BE2C (cell line): ENCODE measurements around the gene HEPHL1.
"Not testable (repeated sequence)": the region's sequence is repeated elsewhere in the genome, so short reads cannot be mapped to it uniquely, and the experiment has no call there.

Experiments
- DNase-seq: peaks from one replicate; pipeline ENCODE4 v3.0.0-alpha.2; 2020
- H3K27me3 ChIP-seq: fragments of 250-450 bp; sonication (Bioruptor Pico); 2 replicates; pipeline ENCODE4 v1.5.1; 2020; ENCODE audit warnings: mild to moderate bottlenecking
- H3K36me3 ChIP-seq: fragments of 250-450 bp; sonication (Bioruptor Pico); 2 replicates; pipeline ENCODE4 v1.5.1; 2020; ENCODE audit warnings: mild to moderate bottlenecking
- H3K4me1 ChIP-seq: fragments of 250-450 bp; sonication (Bioruptor Pico); 2 replicates; pipeline ENCODE4 v1.5.1; 2020
- H3K4me3 ChIP-seq: 2 replicates; pipeline ENCODE4 v1.5.1; 2011; ENCODE audit warnings: low read depth, low read length
- H3K9me3 ChIP-seq: fragments of 250-450 bp; sonication (Bioruptor Pico); 2 replicates; pipeline ENCODE4 v1.5.1; 2020
- TF ChIP-seq, protein P1 (sequence below): IDR thresholded peaks from 2 replicates; pipeline ENCODE4 v1.5.1; 2012; ENCODE audit warnings: mild to moderate bottlenecking, low read depth, low read length

Gene HEPHL1

DNA sequence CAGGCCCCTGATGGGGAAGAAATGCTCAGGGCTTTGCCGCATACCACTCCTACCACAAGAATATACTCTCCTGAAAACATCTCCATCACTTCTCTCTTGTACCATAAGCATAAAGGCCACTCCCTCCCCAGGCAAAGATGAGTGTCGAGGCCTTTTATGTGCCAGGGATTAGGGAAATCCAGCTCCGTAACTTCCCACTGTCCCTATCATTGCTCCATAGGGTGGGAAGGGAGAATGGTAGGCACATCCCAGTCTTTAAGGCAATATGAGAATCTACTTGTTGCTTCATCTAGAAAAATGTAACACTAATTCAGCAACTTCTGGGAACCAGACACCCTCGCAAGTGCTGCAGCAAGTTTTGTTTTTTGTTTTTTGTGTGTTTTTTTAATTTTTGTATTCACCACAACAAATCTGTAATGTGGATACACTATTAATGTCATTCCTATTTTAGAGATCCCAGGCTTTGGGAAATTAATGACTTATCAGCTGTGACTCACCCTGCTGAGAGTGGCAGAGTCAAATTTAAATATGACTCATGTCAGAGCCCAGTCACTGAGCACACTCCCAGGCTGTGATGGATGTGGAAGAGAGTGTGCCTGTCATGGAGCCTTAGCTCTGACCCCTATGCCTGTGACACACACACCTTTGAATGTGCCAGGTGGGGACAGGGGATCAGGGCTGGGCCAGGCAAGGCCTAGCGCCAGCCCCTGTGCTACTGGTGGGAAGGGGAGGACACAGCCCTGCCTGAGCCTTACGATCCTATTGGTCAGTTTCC lies 130.9 kb downstream of the HEPHL1 start:
- TF ChIP-seq, protein P1, sequence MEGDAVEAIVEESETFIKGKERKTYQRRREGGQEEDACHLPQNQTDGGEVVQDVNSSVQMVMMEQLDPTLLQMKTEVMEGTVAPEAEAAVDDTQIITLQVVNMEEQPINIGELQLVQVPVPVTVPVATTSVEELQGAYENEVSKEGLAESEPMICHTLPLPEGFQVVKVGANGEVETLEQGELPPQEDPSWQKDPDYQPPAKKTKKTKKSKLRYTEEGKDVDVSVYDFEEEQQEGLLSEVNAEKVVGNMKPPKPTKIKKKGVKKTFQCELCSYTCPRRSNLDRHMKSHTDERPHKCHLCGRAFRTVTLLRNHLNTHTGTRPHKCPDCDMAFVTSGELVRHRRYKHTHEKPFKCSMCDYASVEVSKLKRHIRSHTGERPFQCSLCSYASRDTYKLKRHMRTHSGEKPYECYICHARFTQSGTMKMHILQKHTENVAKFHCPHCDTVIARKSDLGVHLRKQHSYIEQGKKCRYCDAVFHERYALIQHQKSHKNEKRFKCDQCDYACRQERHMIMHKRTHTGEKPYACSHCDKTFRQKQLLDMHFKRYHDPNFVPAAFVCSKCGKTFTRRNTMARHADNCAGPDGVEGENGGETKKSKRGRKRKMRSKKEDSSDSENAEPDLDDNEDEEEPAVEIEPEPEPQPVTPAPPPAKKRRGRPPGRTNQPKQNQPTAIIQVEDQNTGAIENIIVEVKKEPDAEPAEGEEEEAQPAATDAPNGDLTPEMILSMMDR, result no peak
- DNase-seq, result peak; percentile 72
- H3K9me3 ChIP-seq, result no peaks in the 10 kb centered on the region
- H3K4me1 ChIP-seq, result peaks cover 33% of the 10 kb centered on the region
- H3K36me3 ChIP-seq, result peaks cover 17% of the 10 kb centered on the region
- peak overlapping the region; percentile 14; the same call in 1 of the 2 replicates for H3K4me3 ChIP-seq
- no peaks in the 10 kb centered on the region for H3K27me3 ChIP-seq

DNA sequence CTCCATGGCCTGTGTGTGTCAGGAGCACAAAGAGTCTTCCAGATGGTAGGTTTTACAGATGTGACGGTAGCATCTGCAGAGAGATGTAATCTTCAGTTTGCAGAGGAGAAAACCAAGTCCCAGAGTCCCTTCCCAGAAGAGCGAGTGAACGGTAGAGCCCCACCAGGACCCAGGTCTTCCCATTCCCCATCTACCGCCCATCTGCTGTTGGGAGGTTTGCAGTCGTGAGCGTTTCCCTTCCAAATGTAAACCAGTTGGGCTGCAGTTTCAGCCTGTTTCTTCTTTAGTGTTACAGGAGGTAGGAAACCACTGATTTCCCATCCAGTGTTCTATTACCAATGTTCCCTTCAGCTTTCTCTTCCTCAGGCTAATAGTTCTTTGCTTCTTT lies 131.5 kb downstream of the HEPHL1 start:
- no peaks in the 10 kb centered on the region for H3K9me3 ChIP-seq
- peaks cover 33% of the 10 kb centered on the region for H3K4me1 ChIP-seq

DNA sequence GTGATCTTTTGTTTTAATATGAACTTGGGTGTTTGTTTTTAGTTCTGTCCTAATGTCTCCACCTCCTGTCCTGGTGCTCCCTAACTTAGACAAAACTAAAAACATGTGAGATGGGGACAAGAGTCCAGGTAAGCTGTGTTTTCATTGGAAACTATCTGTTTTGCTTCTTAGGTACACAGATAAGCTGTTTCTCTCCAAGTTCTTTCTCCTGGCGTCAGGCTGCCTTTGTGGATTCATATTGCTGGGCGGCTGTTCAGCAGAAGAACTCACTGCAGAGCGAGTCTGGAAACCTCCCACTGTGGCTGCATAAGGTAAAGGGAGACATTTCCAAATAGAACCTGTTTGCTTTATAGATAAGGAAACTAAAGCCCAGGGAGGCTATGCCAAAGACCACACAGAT lies 132.2 kb downstream of the HEPHL1 start:
- H3K4me1 ChIP-seq, result peaks cover 33% of the 10 kb centered on the region

More for the DNA sequence above, 131.5 kb downstream of the HEPHL1 start:
- TF ChIP-seq, protein P1, result no peak
- no peaks in the 10 kb centered on the region for H3K27me3 ChIP-seq
- H3K4me3 ChIP-seq, result peak overlapping the region; percentile 14; the same call in 1 of the 2 replicates
- peak; percentile 30 for DNase-seq
- H3K36me3 ChIP-seq, result peaks cover 17% of the 10 kb centered on the region

DNA sequence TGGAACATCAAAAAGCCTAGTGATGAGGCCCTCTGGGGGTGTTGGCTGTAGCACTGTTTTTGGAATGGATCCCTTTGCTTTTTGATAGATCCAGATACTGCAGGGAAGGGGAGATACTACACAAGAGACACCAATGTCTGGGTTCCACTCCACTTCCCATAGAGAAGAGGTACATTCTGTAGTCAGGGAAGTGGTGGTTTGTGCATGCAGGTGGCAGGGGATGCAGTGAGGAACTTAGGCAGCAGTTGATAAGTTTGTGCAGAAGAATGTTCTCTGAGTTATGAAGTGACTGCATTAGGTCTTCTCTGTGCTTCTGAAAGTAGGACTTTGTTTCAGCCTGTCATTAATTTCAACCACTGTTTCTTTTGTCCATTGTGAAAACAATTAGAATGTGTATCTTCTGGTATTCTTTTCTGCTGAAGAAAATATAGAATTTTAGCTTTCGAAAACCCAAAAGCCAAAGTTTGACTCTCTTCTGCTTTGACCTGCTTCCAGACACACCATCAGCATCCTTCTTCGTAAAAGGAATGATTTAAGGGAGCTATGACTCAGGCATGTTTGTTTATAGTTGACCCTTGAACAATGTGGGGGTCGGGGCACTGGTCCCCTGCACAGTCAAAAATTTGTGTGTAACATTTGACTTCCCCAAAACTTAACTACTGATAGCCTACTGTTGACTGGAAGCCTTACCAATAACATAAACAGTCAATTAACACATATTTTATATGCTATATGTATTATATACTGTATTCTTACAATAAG lies 133.1 kb downstream of the HEPHL1 start:
- Histone ChIP-seq H3K9me3 (no peaks in the 10 kb centered on the region), H3K27me3 (no peaks in the 10 kb centered on the region), H3K36me3 (peaks cover 17% of the 10 kb centered on the region), H3K4me1 (peaks cover 30% of the 10 kb centered on the region), H3K4me3 (no peak overlapping the region)
- TF ChIP-seq, protein P1, result no peak
- DNase-seq, result no peak

More for the DNA sequence above, 132.2 kb downstream of the HEPHL1 start:
- DNase-seq, result no peak
- TF ChIP-seq, protein P1, result no peak
- Histone ChIP-seq H3K9me3 (no peaks in the 10 kb centered on the region), H3K4me3 (no peak overlapping the region), H3K36me3 (peaks cover 17% of the 10 kb centered on the region), H3K27me3 (no peaks in the 10 kb centered on the region)

DNA sequence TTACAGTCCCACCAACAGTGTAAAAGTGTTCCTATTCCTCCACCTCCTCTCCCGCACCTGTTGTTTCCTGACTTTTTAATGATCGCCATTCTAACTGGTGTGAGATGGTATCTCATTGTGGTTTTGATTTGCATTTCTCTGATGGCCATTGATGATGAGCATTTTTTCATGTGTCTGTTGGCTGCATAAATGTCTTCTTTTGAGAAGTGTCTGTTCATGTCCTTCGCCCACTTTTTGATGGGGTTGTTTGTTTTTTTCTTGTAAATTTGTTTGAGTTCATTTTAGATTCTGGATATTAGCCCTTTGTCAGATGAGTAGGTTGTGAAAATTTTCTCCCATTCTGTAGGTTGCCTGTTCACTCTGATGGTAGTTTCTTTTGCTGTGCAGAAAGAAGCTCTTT lies 136.2 kb downstream of the HEPHL1 start:
- not testable (repeated sequence) for DNase-seq, H3K27me3 ChIP-seq, H3K9me3 ChIP-seq, H3K4me3 ChIP-seq
- Histone ChIP-seq H3K36me3 (peaks cover 17% of the 10 kb centered on the region), H3K4me1 (peaks cover 16% of the 10 kb centered on the region)
